ENCODE data around the gene ABHD17A. TPM values are rescaled to one million over a fixed set of nuclear protein-coding genes. Genes with fewer than 3 reads are reported as not detected.

Gene ABHD17A
- total and polyA plus RNA-seq, 9 of the 15 experiments (the other 6 are each of a cell fraction or from before 2014, with no cell fraction given), result 0.04 to 135 (median 21.8) TPM; not detected in 1

GRCh38 chr19:1880611-1881392 is 4.5 kb downstream of the ABHD17A start:
- H2AFZ ChIP-seq (ENCODE audit: low read depth, low read length), result no peak overlapping the region
- ChIA-PET POLR2A (interaction anchor here (1.3 kb wide), 1 partner anchor 9 kb away, joined by 4 read pairs; no protein-coding TSS in a partner anchor), CTCF (ENCODE audit: low intra/inter-chr PET ratio) (no interaction called here)
- no peak overlapping the region for H3K4me2 ChIP-seq (ENCODE audit: insufficient read depth, low read length)
- H3K9me3 ChIP-seq (replicated peaks; ENCODE audit: control insufficient read depth, insufficient read depth, low read depth, low read length), result no peaks in the 10 kb centered on the region
- in situ Hi-C loops (cut with MboI) (no loop called here), intact Hi-C loops (cut with micrococcal nuclease) (no loop called here)
- H3K9me1 ChIP-seq (ENCODE audit: control insufficient read depth, insufficient read depth, low read length), result peaks cover 14% of the 10 kb centered on the region
- H3K27me3 ChIP-seq (ENCODE audit: control insufficient read depth in 2 of 2, insufficient read depth in 2 of 2, low read length in 2 of 2), result no peaks in the 10 kb centered on the region
- DNase-seq (ENCODE audit: extremely low read depth in 1 of 4, low spot score in 3 of 4) (no peak), FAIRE-seq (no peak), ATAC-seq (no peak)
- peak overlapping the region in 1 of 2 experiments; percentile 55; a peak in 1 of 4 replicates for H3K9ac ChIP-seq (ENCODE audit: insufficient read depth in 1 of 2, low read depth in 2 of 2, low read length in 2 of 2)
- H3K4me1 ChIP-seq (replicated peaks in 1 of 2; ENCODE audit: control insufficient read depth in 2 of 2, insufficient read depth in 2 of 2, low read length in 2 of 2), result peaks cover 27 to 66% of the 10 kb centered on the region in 2 experiments
- H3K36me3 ChIP-seq (ENCODE audit: control insufficient read depth, insufficient read depth, low read length), result peaks cover 27% of the 10 kb centered on the region; the same call in 2 of the 3 replicates
- whole genome bisulfite sequencing (ENCODE audit: insufficient coverage, low coverage, missing lambda C conversion rate), result 82% methylated on average over 20 of the region's 35 CpGs
- H3K79me2 ChIP-seq (ENCODE audit: control insufficient read depth, insufficient read depth, low read length), result peaks cover 51% of the 10 kb centered on the region
- H3K4me3 ChIP-seq, result no peak overlapping the region
- H4K20me1 ChIP-seq (replicated peaks; ENCODE audit: control insufficient read depth, insufficient read depth, low read length), result peaks cover 37% of the 10 kb centered on the region; the same call in 1 of the 2 replicates
- H3K27ac ChIP-seq (ENCODE audit: extremely low read depth, low read depth, low read length), result no peak overlapping the region
- no TSS peak for BruUV-seq (replicated peaks)
- TF ChIP-seq, protein P1, sequence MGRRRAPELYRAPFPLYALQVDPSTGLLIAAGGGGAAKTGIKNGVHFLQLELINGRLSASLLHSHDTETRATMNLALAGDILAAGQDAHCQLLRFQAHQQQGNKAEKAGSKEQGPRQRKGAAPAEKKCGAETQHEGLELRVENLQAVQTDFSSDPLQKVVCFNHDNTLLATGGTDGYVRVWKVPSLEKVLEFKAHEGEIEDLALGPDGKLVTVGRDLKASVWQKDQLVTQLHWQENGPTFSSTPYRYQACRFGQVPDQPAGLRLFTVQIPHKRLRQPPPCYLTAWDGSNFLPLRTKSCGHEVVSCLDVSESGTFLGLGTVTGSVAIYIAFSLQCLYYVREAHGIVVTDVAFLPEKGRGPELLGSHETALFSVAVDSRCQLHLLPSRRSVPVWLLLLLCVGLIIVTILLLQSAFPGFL (CRISPR knock-in tag; IDR thresholded peaks at IDR 0.05), result no peak
- no peak for TF ChIP-seq ARID4B (CRISPR knock-in tag; IDR thresholded peaks at IDR 0.05)
- no peak for TF ChIP-seq MCM7 (IDR thresholded peaks at IDR 0.05)
- TF ChIP-seq, protein P2, sequence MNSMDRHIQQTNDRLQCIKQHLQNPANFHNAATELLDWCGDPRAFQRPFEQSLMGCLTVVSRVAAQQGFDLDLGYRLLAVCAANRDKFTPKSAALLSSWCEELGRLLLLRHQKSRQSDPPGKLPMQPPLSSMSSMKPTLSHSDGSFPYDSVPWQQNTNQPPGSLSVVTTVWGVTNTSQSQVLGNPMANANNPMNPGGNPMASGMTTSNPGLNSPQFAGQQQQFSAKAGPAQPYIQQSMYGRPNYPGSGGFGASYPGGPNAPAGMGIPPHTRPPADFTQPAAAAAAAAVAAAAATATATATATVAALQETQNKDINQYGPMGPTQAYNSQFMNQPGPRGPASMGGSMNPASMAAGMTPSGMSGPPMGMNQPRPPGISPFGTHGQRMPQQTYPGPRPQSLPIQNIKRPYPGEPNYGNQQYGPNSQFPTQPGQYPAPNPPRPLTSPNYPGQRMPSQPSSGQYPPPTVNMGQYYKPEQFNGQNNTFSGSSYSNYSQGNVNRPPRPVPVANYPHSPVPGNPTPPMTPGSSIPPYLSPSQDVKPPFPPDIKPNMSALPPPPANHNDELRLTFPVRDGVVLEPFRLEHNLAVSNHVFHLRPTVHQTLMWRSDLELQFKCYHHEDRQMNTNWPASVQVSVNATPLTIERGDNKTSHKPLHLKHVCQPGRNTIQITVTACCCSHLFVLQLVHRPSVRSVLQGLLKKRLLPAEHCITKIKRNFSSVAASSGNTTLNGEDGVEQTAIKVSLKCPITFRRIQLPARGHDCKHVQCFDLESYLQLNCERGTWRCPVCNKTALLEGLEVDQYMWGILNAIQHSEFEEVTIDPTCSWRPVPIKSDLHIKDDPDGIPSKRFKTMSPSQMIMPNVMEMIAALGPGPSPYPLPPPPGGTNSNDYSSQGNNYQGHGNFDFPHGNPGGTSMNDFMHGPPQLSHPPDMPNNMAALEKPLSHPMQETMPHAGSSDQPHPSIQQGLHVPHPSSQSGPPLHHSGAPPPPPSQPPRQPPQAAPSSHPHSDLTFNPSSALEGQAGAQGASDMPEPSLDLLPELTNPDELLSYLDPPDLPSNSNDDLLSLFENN (IDR thresholded peaks at IDR 0.05; ENCODE audit: low read depth in 2 of 2, low read length in 2 of 2), result no peak
- TF ChIP-seq ZNF695 (CRISPR knock-in tag; IDR thresholded peaks at IDR 0.05), result no peak
- TF ChIP-seq MTA3 (IDR thresholded peaks at IDR 0.05; ENCODE audit: borderline replicate concordance), result no peak
- no peak for TF ChIP-seq XRCC3 (IDR thresholded peaks at IDR 0.05)

All from K562 (cell line).